HepG2 (cell line): ENCODE data around the gene KLK14. TPM values are rescaled to one million over a fixed set of nuclear protein-coding genes. Genes with fewer than 3 reads are reported as not detected.

Experiments used
- ATAC-seq: fragments of 200-7000 bp; cut with Tn5 transposase; 3 replicates; pipeline ENCODE4 v1.9.1; 2020; ENCODE audit warnings: mild to moderate bottlenecking, moderate library complexity
- BruUV-seq: library from RNA; stranded (reverse); fragments of 400-500 nt; replicated peaks from 2 replicates; lab custom pipeline; 2021; lab: Mats Ljungman, UMichigan
- CTCF ChIA-PET: fragments of 300-600 bp; formaldehyde crosslinking; extraction: SDS; loops from one replicate; lab custom pipeline; 2021; ENCODE audit warnings: low total read pairs, inconsistent platforms, low intra/inter-chr PET ratio; lab: Yijun Ruan, JAX
- POLR2A ChIA-PET: fragments of 350-600 bp; sonication (Branson Sonifier 250); formaldehyde crosslinking; loops from one replicate; lab custom pipeline; 2020; ENCODE audit warnings: antibody characterized with exemption, inconsistent platforms; lab: Yijun Ruan, JAX
- DNase-seq: peaks from one replicate; pipeline ENCODE4 v3.0.0-alpha.2; 2015; ENCODE audit warnings: low spot score
- FAIRE-seq: peaks from 3 replicates; lab custom pipeline; 2011; peaks lifted over from hg19 to GRCh38; lab: Jason Lieb, UNC
- H2AFZ ChIP-seq: one replicate; pipeline ENCODE4 v1.6.1; 2011; ENCODE audit warnings: low read length, inconsistent platforms
- H3K27ac ChIP-seq: fragments of 300-600 bp; 3 replicates; pipeline ENCODE4 v1.8.0; 2011; ENCODE audit warnings: mixed run types, mild to moderate bottlenecking, mixed read lengths, low read length, inconsistent platforms; ENCODE audit not compliant: insufficient read depth; ENCODE audit errors: extremely low read length
- H3K27me3 ChIP-seq, 2 experiments: fragments of 200-600 bp in 1 of 2; 2 replicates in 1 of 2; 3 replicates in 1 of 2; pipeline versions ENCODE4 v1.6.0 to v1.8.0; 2011; ENCODE audit warnings: low read length in 2 of 2, mild to moderate bottlenecking in 2 of 2, moderate library complexity in 2 of 2, inconsistent platforms in 1 of 2; ENCODE audit not compliant: insufficient read depth in 2 of 2, control insufficient read depth in 1 of 2
- H3K36me3 ChIP-seq, 2 experiments: fragments of 200-600 bp in 1 of 2; replicated peaks in 1 of 2; 2 replicates in 1 of 2; 3 replicates in 1 of 2; pipeline versions ENCODE4 v1.5.1 to v1.8.0; 2011; ENCODE audit warnings: low read length in 2 of 2, inconsistent platforms in 1 of 2; ENCODE audit not compliant: insufficient read depth in 2 of 2, control insufficient read depth in 1 of 2
- H3K4me1 ChIP-seq: 2 replicates; pipeline ENCODE4 v1.5.1; 2012; ENCODE audit warnings: low read length, inconsistent platforms; ENCODE audit not compliant: insufficient read depth
- H3K4me2 ChIP-seq: 2 replicates; pipeline ENCODE4 v1.6.0; 2011; ENCODE audit warnings: low read depth, low read length, inconsistent platforms
- H3K4me3 ChIP-seq, 3 experiments: fragments of 200-600 bp in 1 of 3; sonication (generic), shearing (Covaris generic) in 1 of 3; replicated peaks in 1 of 3; 2 replicates each; pipeline ENCODE4 v1.5.1; 2011 to 2016; ENCODE audit warnings: low read length in 3 of 3, inconsistent platforms in 2 of 3, low read depth in 2 of 3, mild to moderate bottlenecking in 2 of 3, control low read depth in 1 of 3, mixed read lengths in 1 of 3; ENCODE audit not compliant: insufficient read depth in 1 of 3
- H3K79me2 ChIP-seq: one replicate; pipeline ENCODE4 v1.6.1; 2011; ENCODE audit warnings: low read length, inconsistent platforms; ENCODE audit not compliant: insufficient read depth
- H3K9ac ChIP-seq: 2 replicates; pipeline ENCODE4 v1.6.0; 2011; ENCODE audit warnings: mild to moderate bottlenecking, low read depth, low read length, inconsistent platforms; ENCODE audit not compliant: insufficient read depth
- H3K9me3 ChIP-seq: 2 replicates; pipeline ENCODE4 v1.5.1; 2012; ENCODE audit warnings: mild to moderate bottlenecking, low read length
- H4K20me1 ChIP-seq: 2 replicates; pipeline ENCODE4 v1.6.0; 2011; ENCODE audit warnings: inconsistent platforms, mild to moderate bottlenecking, low read length, moderate library complexity; ENCODE audit not compliant: insufficient read depth
- CCAR2 ChIP-seq: fragments of 200-400 bp; formaldehyde crosslinking; optimal IDR thresholded peaks from 2 replicates; pipeline ENCODE3; 2018; ENCODE audit warnings: low read depth, mild to moderate bottlenecking, low read length, moderate library complexity
- CEBPB ChIP-seq: IDR thresholded peaks from 2 replicates; pipeline ENCODE4 v1.6.1; 2011; ENCODE audit warnings: low read depth, low read length, improper control_type of control experiment, borderline replicate concordance
- ERF ChIP-seq: IDR thresholded peaks from 2 replicates; pipeline ENCODE4 v1.6.1; 2018; ENCODE audit warnings: missing biosample characterization, missing genetic modification reagents
- FOXA1 ChIP-seq, 2 experiments: fragments of 450-650 bp in 1 of 2; sonication (generic) in 1 of 2; formaldehyde crosslinking in 1 of 2; IDR thresholded peaks; 2 replicates each; pipeline versions ENCODE4 v1.4.0 to v1.6.1; 2016 to 2020; ENCODE audit warnings: missing genetic modification reagents in 1 of 2
- RFXAP ChIP-seq: sonication (generic); formaldehyde crosslinking; IDR thresholded peaks from 2 replicates; pipeline ENCODE4 v1.4.0; 2020; ENCODE audit warnings: missing genetic modification reagents, borderline replicate concordance
- SIN3A ChIP-seq: IDR thresholded peaks from 2 replicates; pipeline ENCODE4 v1.6.1; 2011; ENCODE audit warnings: low read depth, mild to moderate bottlenecking, control low read depth, low read length, borderline replicate concordance
- TAF15 ChIP-seq: fragments of 200-400 bp; formaldehyde crosslinking; IDR thresholded peaks from one replicate; pipeline ENCODE4 v1.6.1; 2018; ENCODE audit warnings: mild to moderate bottlenecking, low read depth, low read length; ENCODE audit not compliant: poor library complexity, severe bottlenecking
- ZNF34 ChIP-seq: sonication (generic); formaldehyde crosslinking; IDR thresholded peaks from 2 replicates; pipeline ENCODE4 v1.4.0; 2020; ENCODE audit warnings: mild to moderate bottlenecking, missing genetic modification reagents, borderline replicate concordance
- ZNF598 ChIP-seq: sonication (generic); formaldehyde crosslinking; IDR thresholded peaks from 2 replicates; pipeline ENCODE4 v1.5.1; 2020; ENCODE audit warnings: mild to moderate bottlenecking, missing genetic modification reagents, borderline replicate concordance
- whole genome bisulfite sequencing: methylation state at CpG from one replicate; pipeline ENCODE4 v1.1.6; 2017; ENCODE audit warnings: low lambda C conversion rate; 5-methylcytosine and 5-hydroxymethylcytosine counted together
- in situ Hi-C: cut with HindIII; loops from 2 replicates; pipeline ENCODE4 v1.10.0; 2017; ENCODE audit warnings: low pct_unique_long_range_greater_than_20kb; ENCODE audit not compliant: extremely low pct_ligation_motif_present
- intact Hi-C: fragments of 100-400 bp; cut with micrococcal nuclease; formaldehyde crosslinking; loops from one replicate; pipeline ENCODE4 v1.10.0; 2022; ENCODE audit not compliant: unreplicated experiment
- polyA plus RNA-seq, 8 experiments: library from polyadenylated mRNA; depleted of rRNA in 3 of 8; stranded (reverse) in 7 of 8; unstranded in 1 of 8; fragments of >200 nt; fragmentation: Illumina TruSeq in 4 of 8; extraction: Trizol in 4 of 8; gene quantifications; 2 replicates each; pipeline versions ENCODE4 v1.2.1 to v1.2.3, GENCODE V29; 2011 to 2016; ENCODE audit warnings: low read depth in 4 of 8, missing spikeins in 1 of 8, mixed read lengths in 1 of 8; ENCODE audit not compliant: insufficient read depth in 1 of 8
- total RNA-seq, 5 experiments: library from RNA; depleted of rRNA; stranded (reverse); fragments of >200 nt; fragmentation: Illumina TruSeq; extraction: Trizol; gene quantifications; 2 replicates each; pipeline ENCODE4 v1.2.3, GENCODE V29; 2016; ENCODE audit warnings: low read depth in 1 of 5
- TF ChIP-seq, protein P1 (sequence below): sonication (generic); formaldehyde crosslinking; IDR thresholded peaks from 2 replicates; pipeline ENCODE4 v1.4.0; 2020; ENCODE audit warnings: mild to moderate bottlenecking, missing genetic modification reagents

Gene KLK14
- total and polyA plus RNA-seq, 2 of the 13 experiments (the other 11 are each of a cell fraction or from before 2014, with no cell fraction given) = not detected

DNA sequence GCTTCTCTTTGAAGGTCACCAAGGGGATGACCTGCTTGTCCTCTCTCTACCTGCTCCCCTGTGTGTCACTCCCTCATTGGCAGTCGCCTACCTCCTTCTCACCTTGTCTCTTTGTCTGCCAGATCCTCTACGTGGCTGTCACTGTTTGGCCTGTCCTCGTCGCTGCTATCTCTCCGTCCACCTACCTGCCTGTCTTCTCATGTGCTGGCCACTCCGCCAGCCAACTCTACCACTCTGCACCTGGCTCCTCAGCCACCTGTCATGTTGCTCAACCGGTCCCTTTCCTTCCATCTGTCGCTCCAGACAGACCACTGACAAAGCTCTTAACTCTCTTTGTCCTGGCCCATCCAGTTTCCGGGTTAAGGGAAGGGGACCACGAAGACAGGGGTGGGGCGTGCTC, 48.0 kb downstream of the KLK14 start, which contains the start of gene KLK12:
KLK12 (minus strand) TSS at position 299 of the 400 bp plus-strand sequence. CDS start 381 bp downstream, outside the sequence.
- intact Hi-C loops = no loop called here
- no TSS peak for BruUV-seq
- DNase-seq = no peak

More for the DNA sequence above, 48.0 kb downstream of the KLK14 start, which contains the start of gene KLK12:
- H3K27me3 ChIP-seq = peaks cover 0 to 14% of the 10 kb centered on the region in 2 experiments; a peak in 4 of 5 replicates
- in situ Hi-C loops = no loop called here
- CTCF ChIA-PET = no interaction called here
- no peaks in the 10 kb centered on the region for H3K36me3 ChIP-seq
- H3K27ac ChIP-seq = no peak within 1 kb of the TSS
- TF ChIP-seq RFXAP (no peak), FOXA1 (IDR thresholded peaks at IDR 0.05) (no peak), FOXA1 (CRISPR knock-in tag; IDR thresholded peaks at IDR 0.05) (no peak), ZNF598 (CRISPR knock-in tag) (no peak), CEBPB (no peak), TAF15 (no peak), ZNF34 (CRISPR knock-in tag) (no peak), ERF (CRISPR knock-in tag) (no peak), SIN3A (no peak), CCAR2 (no peak)
- TF ChIP-seq, protein P1, sequence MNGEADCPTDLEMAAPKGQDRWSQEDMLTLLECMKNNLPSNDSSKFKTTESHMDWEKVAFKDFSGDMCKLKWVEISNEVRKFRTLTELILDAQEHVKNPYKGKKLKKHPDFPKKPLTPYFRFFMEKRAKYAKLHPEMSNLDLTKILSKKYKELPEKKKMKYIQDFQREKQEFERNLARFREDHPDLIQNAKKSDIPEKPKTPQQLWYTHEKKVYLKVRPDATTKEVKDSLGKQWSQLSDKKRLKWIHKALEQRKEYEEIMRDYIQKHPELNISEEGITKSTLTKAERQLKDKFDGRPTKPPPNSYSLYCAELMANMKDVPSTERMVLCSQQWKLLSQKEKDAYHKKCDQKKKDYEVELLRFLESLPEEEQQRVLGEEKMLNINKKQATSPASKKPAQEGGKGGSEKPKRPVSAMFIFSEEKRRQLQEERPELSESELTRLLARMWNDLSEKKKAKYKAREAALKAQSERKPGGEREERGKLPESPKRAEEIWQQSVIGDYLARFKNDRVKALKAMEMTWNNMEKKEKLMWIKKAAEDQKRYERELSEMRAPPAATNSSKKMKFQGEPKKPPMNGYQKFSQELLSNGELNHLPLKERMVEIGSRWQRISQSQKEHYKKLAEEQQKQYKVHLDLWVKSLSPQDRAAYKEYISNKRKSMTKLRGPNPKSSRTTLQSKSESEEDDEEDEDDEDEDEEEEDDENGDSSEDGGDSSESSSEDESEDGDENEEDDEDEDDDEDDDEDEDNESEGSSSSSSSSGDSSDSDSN = no peak
- no peak for FAIRE-seq
- 15% methylated on average over 11 of the region's 11 CpGs for WGBS
- H2AFZ ChIP-seq = no peak within 1 kb of the TSS
- no peaks in the 10 kb centered on the region for H3K79me2 ChIP-seq
- no peaks in the 10 kb centered on the region for H3K9me3 ChIP-seq
- POLR2A ChIA-PET = no interaction called here
- no peak for ATAC-seq
- no peaks in the 10 kb centered on the region for H3K4me1 ChIP-seq
- no peak within 1 kb of the TSS for H3K4me3 ChIP-seq
- no peaks in the 10 kb centered on the region for H4K20me1 ChIP-seq
- no peak within 1 kb of the TSS for H3K4me2 ChIP-seq
- H3K9ac ChIP-seq = no peak within 1 kb of the TSS
